ENCODE results near the gene PIK3AP1.
A peak's percentile ranks its signal among the peaks of the same experiment; 100 is the strongest.
"Not testable (repeated sequence)": the region's sequence is repeated elsewhere in the genome, so short reads cannot be mapped to it uniquely, and the experiment has no call there.

PIK3AP1 gene

GRCh38 chr10:96683065-96683464 lies 37.2 kb downstream of the PIK3AP1 start:
- TF ChIP-seq CTCF (IDR thresholded peaks at IDR 0.05; ENCODE audit: low read depth, low read length), result no peak
- H3K4me3 ChIP-seq (ENCODE audit: low read depth, low read length), result no peak overlapping the region

DNA sequence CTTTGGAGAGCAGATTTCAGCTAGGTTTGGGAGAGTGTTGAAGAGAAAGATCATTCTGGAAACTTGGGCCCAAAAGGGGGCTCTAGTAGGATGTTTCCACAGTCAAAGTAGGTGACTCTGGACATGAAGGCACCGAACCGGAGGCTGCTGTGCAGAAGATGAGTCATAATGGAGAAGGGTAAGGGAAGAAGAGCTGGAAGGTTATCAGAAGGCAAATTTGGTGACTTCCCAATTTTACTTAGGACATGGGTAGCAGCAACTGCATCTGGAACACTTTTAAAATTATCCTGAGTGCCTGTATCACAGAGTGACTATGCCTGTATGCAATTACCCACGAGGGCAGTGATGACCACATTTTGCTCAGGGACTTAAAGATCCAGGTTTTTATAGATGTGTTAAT lies 38.8 kb downstream of the PIK3AP1 start:
- no peak for TF ChIP-seq CTCF (IDR thresholded peaks at IDR 0.05; ENCODE audit: low read depth, low read length)
- no peak overlapping the region for H3K4me3 ChIP-seq (ENCODE audit: low read depth, low read length)

DNA sequence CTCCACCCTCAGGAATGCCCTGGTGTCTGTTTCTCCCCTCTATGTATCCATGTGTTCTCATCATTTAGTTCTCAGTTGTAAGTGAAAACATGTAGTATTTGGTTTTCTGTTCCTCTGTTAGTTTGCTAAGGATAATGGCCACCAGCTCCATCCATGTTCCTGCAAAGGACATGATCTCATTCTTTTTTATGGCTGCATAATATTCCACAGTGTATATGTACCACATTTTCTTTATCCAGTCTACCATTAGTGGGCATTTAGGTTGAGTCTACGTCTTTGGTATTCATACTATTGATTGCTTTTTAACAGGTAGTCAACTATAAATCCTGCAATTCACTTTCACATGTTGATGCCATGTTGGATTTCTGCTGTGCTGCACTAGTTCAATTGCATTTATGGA lies 39.9 kb downstream of the PIK3AP1 start:
- not testable (repeated sequence) for H3K4me3 ChIP-seq (ENCODE audit: low read depth, low read length)

DNA sequence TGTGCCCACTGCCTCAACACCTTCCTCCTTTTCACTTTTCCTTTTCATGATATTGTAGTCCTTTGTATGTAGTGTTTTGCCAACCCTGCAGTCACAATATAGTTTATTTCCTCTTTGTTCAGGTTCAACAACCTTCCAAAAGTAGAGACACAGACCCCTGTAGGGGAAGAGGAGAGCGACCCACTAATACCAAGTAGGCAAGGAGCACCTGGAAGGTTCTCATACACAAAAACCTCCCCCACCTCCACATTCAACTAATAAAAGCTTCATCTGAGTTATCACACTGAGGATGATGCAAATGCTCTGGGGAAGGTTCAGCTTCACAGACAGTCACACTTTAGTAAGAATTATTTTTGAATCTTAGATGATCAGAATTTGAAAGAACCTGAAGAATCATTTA lies 41.6 kb downstream of the PIK3AP1 start:
- no peak overlapping the region for H3K4me3 ChIP-seq (ENCODE audit: low read depth, low read length)
- TF ChIP-seq CTCF (IDR thresholded peaks at IDR 0.05; ENCODE audit: low read depth, low read length), result no peak

DNA sequence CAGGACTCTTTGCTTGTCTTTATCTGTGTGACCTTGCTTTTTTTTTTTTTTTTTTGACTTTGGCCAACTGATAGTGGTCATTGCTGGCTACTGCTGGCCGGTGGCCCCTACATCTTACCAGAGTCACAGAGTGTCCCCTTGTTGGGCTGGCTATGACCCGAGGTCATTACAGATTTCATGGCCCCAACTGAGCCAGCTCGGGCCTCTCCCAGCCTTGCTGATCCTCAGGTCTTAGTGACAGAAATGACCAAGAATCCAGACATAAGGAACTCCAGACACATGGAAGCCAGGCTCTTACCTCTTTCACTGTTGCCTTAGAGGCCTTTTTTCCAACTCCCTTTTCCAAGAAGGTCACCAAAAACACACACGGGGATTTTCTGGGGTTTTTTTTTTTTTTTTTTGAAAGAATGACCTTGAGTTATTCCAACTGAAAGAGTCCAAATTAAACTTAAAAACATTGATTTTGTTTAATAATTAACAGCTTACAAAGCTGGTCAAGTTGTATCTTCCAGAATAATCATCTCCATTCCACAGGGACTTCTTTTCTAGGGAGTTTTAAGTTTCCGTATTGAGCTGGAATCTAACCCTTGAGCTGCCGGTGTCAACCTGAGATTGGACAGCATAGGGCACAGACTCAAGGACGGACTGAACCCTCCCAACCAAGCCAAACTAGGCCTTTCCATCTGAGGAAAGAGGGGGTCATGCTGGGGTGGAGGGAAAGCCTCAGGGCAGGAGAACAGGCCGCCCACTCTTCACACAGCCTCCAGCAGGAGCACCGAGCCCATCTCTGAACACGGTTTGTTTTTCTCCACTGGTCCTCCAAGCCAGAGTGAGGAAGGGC lies 43.8 kb downstream of the PIK3AP1 start:
- no peak for TF ChIP-seq CTCF (IDR thresholded peaks at IDR 0.05; ENCODE audit: low read depth, low read length)
- no peak overlapping the region for H3K4me3 ChIP-seq (ENCODE audit: low read depth, low read length)

DNA sequence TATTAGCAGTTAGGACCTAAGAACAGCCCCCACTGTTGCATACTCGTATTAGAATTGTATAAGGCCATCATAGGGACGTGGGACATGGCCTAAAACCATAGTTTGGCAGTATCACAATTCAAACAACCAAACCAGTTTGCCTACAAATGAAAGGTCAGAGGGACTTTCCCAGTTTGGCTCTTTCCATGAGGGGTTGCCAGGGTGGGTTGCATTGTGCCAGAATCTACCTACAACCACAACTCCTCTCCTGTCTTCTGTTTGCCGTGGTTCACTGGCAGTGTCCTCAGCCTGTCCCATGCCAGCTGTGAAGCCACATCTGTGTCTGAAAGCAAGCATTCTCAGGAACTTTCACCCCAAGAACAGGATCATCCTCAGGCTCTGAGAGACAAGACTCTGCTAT lies 44.5 kb downstream of the PIK3AP1 start:
- no peak for TF ChIP-seq CTCF (IDR thresholded peaks at IDR 0.05; ENCODE audit: low read depth, low read length)
- no peak overlapping the region for H3K4me3 ChIP-seq (ENCODE audit: low read depth, low read length)

DNA sequence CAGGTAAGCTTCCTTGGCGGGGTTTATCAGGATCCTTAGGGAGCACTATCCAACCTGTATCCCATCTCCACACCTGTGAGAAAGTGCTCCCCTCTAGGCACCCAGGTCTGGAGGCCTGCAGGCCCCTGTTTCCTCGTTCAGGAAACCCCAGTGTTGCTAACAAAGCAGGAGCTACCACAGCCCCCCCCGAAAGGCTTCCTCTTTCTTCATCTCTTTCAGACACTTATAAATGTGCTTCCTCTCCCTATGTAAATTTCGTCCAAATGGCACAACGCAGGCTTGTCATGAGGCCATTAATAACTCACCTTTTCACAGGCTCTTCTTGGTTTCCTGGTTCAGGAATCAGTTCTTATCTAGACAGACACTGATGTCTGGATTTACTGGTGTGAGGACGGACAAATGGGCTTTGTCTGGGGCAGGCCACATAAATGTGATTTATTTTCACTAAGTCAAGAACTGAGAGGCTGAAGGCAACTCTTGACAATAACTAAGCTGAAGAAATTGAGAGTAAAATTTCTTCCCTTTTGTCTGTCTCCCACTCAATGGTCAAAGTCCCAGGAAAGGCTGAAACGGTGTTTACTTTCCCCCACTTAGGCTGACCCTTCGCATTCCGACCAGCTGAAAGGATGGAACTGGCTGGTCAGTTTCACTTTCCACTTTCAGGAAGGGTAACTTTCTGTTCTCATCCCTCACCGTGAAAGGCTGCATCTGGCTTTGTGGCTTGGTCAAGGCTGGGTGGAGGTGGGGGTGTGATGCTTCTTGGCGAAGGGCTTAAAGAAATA lies 46.8 kb downstream of the PIK3AP1 start:
- H3K4me3 ChIP-seq (ENCODE audit: low read depth, low read length), result peak overlapping the region; percentile 19
- no peak for TF ChIP-seq CTCF (IDR thresholded peaks at IDR 0.05; ENCODE audit: low read depth, low read length)

Data from WI38 (cell line).